ENCODE data around the gene PLEKHB1. TPM values are rescaled to one million over a fixed set of nuclear protein-coding genes. Genes with fewer than 3 reads are reported as not detected.

The PLEKHB1 gene
- total RNA-seq, 1 donor from 2014 or later: 35.4 TPM

DNA sequence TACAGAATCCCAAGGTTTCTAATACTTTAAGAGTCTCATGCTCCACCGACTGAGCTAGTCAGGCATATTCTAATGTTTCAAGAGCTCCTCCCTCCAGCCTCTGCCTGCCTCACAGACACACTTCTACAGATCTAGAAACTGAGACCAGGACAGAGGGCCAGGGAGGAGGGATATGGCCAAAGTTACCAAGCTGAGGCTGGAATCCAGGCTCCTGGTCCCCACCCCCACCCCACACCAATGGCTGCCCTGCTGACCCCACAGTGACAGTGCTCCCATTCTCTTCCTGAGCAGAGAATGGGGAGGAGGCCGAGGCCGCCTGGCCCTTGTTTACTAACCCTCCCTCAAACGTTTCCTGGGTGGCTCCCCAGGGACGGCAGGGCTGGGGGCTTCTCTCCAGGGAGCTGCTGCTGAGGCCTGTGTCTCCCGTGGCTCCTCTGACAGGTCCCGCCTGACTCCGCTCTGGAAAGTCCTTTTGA, 2.2 kb downstream of the PLEKHB1 start:
- Histone ChIP-seq H3K4me3 (no peak overlapping the region), H3K27me3 (ENCODE audit: low read depth) (no peaks in the 10 kb centered on the region), H3K36me3 (no peaks in the 10 kb centered on the region), H3K9me3 (no peaks in the 10 kb centered on the region), H3K4me1 (peaks cover 9% of the 10 kb centered on the region), H3K27ac (no peak overlapping the region)
- ATAC-seq (no peak), DNase-seq (no peak)
- intact Hi-C loops (cut with DNase I): no loop called here
- TF ChIP-seq, protein P1, sequence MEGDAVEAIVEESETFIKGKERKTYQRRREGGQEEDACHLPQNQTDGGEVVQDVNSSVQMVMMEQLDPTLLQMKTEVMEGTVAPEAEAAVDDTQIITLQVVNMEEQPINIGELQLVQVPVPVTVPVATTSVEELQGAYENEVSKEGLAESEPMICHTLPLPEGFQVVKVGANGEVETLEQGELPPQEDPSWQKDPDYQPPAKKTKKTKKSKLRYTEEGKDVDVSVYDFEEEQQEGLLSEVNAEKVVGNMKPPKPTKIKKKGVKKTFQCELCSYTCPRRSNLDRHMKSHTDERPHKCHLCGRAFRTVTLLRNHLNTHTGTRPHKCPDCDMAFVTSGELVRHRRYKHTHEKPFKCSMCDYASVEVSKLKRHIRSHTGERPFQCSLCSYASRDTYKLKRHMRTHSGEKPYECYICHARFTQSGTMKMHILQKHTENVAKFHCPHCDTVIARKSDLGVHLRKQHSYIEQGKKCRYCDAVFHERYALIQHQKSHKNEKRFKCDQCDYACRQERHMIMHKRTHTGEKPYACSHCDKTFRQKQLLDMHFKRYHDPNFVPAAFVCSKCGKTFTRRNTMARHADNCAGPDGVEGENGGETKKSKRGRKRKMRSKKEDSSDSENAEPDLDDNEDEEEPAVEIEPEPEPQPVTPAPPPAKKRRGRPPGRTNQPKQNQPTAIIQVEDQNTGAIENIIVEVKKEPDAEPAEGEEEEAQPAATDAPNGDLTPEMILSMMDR (IDR thresholded peaks at IDR 0.05): no peak

DNA sequence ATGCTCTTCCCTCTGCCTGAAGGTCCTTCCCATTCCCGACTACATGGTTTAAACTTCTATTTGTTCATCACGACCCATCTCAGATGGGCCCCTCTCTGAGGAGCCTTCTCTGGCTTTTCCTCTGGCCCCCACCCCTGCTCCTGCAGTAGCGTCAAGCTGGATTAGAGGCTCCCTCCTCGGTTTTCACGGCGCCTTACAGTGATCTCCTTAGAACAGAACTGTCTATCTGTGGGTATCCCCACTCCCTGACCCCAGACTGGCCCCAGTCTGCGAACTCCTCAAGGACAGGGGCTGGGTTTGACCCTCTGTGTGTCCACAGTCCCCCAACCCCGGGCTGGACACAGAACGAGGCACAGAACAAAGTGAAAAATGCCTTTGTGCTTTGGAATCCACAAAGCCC, 2.8 kb downstream of the PLEKHB1 start:
- ATAC-seq (no peak), DNase-seq (no peak)
- Histone ChIP-seq H3K36me3 (no peaks in the 10 kb centered on the region), H3K27ac (no peak overlapping the region), H3K27me3 (ENCODE audit: low read depth) (no peaks in the 10 kb centered on the region), H3K4me1 (peaks cover 9% of the 10 kb centered on the region), H3K4me3 (no peak overlapping the region), H3K9me3 (no peaks in the 10 kb centered on the region)
- intact Hi-C loops (cut with DNase I): no loop called here
- TF ChIP-seq, protein P1 (IDR thresholded peaks at IDR 0.05): no peak

DNA sequence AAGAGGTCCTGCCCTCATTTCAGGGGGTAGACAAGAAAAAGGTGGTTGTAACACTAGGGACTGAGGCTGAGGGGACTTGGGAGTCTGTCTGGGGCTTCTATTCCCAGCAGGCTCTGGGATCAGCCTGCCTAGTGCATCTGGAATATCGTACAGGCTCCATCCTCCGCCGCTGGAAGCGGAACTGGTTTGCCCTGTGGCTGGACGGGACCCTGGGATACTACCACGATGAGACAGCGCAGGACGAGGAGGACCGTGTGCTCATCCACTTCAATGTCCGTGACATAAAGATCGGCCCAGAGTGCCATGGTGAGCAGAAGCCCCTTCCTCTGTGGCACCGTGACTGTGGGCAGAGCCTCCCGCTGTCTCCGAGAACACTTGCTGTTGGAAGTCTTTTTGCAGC, 4.0 kb downstream of the PLEKHB1 start:
- no peak for ATAC-seq
- DNase-seq: no peak
- Histone ChIP-seq H3K4me1 (peaks cover 9% of the 10 kb centered on the region), H3K27me3 (ENCODE audit: low read depth) (no peaks in the 10 kb centered on the region), H3K27ac (no peak overlapping the region), H3K36me3 (no peaks in the 10 kb centered on the region), H3K9me3 (no peaks in the 10 kb centered on the region), H3K4me3 (no peak overlapping the region)
- intact Hi-C loops (cut with DNase I): no loop called here
- TF ChIP-seq, protein P1 (IDR thresholded peaks at IDR 0.05): no peak

DNA sequence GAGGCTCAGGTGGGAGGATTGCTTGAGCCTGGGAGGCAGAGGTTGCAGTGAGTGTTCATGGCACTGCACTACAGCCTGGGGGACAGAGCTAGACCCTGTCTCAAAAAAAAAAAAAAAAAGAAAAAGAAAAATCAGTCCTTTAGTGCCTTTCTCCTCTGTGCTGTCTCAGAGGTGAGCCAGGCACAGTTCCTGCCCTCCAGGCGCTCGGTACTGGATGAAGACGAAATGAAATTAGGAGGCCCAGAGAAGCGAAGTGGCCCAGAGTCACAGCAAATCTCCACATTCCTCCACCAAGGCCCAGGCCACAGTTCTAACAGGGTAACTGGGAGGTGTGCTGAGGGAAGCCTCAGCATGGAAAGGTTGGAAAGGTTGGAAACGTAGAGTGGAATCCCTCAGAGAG, 4.9 kb downstream of the PLEKHB1 start:
- Histone ChIP-seq H3K36me3 (no peaks in the 10 kb centered on the region), H3K27me3 (ENCODE audit: low read depth) (no peaks in the 10 kb centered on the region), H3K4me3 (no peak overlapping the region), H3K9me3 (no peaks in the 10 kb centered on the region), H3K27ac (no peak overlapping the region), H3K4me1 (peaks cover 9% of the 10 kb centered on the region)
- no peak for ATAC-seq
- intact Hi-C loops (cut with DNase I): no loop called here
- no peak for DNase-seq
- TF ChIP-seq, protein P1 (IDR thresholded peaks at IDR 0.05): no peak

DNA sequence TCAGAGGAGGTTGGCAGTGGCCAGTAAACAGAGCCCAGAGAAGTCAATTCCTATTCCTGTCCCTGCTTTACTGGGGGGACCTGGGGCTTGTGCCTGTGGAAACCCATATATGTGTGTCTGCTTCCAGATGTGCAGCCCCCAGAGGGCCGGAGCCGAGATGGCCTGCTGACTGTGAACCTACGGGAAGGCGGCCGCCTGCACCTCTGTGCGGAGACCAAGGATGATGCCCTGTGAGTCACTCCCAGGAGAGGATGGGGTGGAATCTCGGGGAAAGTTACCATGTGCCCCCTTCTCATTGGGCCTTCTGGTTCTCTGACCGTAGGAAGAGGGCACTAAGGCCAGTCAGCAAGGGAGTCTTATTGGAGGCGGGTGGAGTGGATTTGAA, 5.3 kb downstream of the PLEKHB1 start:
- Histone ChIP-seq H3K9me3 (no peaks in the 10 kb centered on the region), H3K4me1 (peaks cover 9% of the 10 kb centered on the region), H3K27ac (no peak overlapping the region), H3K36me3 (no peaks in the 10 kb centered on the region), H3K4me3 (no peak overlapping the region), H3K27me3 (ENCODE audit: low read depth) (no peaks in the 10 kb centered on the region)
- no peak for DNase-seq
- TF ChIP-seq, protein P1 (IDR thresholded peaks at IDR 0.05): no peak
- ATAC-seq: no peak
- intact Hi-C loops (cut with DNase I): no loop called here

Measured in lower lobe of right lung (tissue), 2 donors.